NCI-H524 treated with DMSO at 0.1 percent for 48 hours (cell line): ENCODE measurements around the gene CDKN2B-AS1.
"Not testable (repeated sequence)": the region's sequence is repeated elsewhere in the genome, so short reads cannot be mapped to it uniquely, and the experiment has no call there.

Source experiments
- DNase-seq: peaks from one replicate; lab custom pipeline; 2025; lab: John Stamatoyannopoulos, UW

CDKN2B-AS1 gene

DNA sequence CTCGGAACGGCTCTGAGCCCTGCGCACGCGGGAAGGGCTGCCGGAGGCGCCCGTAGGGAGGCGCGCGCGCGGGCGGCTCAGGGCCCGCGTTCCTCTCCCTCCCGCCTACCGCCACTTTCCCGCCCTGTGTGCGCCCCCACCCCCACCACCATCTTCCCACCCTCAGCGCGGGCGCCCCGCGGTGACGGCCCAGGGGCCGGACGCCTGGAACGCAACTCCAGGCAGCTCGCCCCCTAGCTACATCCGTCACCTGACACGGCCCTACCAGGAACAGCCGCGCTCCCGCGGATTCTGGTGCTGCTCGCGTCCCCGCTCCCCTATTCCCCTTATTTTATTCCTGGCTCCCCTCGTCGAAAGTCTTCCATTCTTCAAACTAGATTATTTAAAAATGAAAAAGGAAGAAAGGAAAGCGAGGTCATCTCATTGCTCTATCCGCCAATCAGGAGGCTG lies at the start of gene CDKN2B-AS1:
TSS of gene CDKN2B-AS1 (plus strand) at position 236 of the 450 bp plus-strand sequence.
- DNase-seq, result peak; percentile 64

DNA sequence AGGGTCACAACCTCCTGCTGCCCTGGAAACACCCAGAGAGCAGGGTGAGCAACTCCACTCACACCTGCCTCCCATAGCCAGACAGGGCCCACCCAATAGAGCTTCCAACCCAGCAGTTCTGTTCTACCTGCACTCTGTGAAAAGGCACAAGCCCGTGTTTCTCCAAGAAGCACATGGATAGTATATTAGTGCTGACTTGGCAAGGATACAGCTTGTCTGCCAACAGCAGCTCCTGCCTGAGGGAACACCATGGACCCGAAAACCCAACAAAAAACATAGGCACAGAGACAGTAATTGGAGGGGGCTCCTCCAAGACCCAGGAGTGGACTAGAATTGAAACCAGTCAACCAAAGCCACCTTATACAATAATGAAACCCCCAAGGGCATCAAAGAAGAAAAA lies 49.0 kb upstream of the CDKN2B-AS1 start:
- DNase-seq, result no peak

DNA sequence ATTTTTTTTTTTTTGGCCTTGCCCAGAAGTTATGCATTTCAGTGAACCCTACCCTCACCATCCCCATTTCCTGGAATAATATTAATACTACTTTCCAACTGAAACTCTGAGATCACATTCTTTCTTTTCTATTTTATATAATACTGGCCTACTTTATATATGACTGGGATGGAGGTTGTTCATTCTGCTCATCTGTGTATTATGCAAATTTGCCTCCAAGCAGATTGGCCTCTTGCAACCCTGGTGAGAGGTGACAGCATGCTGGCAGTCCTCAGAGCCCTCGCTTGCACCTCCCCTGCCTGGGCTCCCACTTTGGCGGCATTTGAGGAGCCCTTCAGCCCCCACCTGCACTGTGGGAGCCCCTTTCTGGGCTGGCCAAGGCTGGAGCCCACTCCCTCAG lies 35.8 kb upstream of the CDKN2B-AS1 start:
- no peak for DNase-seq

DNA sequence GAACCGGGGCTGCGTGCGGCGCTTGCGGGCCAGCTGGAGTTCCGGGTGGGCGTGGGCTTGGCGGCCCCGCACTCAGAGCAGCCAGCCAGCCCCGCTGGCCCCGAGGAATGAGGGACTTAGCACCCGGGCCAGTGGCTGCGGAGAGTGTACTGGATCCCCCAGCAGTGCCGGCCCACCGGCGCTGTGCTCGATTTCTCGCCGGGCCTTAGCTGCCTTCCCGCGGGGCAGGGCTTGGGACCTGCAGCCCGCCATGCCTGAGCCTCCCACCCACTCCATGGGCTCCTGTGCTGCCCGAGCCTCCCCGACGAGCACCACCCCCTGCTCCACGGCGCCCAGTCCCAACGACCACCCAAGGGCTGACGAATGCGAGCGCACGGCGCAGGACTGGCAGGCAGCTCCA lies 35.3 kb upstream of the CDKN2B-AS1 start:
- DNase-seq, result not testable (repeated sequence)

DNA sequence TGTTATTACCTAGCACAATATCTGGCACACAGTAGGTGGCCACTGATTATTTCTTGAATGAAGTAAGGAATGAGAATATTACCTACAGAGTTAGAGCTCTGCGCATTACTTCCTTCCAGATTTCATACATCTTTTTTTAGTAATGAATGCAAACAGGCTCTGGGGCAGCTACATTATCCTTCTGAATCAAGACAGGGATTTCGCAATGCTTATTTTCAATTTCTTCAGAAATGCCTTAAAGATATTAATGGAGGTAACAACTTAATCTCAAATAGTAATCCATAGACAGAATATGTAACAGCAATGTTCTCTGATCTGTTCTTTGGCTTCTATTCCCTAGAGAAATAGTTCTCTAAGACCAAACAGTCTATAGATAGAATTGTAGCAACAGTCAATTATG lies 33.0 kb upstream of the CDKN2B-AS1 start:
- DNase-seq, result no peak

DNA sequence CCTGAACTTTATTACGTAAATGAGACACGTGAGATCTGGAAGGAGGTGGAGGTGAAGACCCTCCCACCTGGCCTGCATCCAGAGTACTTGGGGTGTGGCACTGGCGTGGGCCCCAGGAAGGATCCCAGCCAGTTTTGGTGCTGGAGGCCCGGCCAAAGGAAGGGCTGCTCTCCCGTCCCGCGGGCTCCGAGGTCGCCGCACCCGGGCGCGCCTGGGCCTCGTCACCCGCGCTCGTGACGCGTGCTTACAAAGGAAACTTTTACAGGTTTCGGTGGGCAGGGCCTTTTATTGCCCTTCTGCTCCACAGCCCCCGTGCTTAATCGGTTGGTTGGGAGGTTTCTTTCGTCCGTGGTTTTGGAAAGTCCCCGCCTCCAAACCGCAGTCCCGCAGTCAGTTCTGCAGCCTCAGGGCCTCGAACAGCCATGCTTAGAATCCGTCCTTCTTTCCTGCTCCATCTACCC lies 29.6 kb upstream of the CDKN2B-AS1 start:
- no peak for DNase-seq

DNA sequence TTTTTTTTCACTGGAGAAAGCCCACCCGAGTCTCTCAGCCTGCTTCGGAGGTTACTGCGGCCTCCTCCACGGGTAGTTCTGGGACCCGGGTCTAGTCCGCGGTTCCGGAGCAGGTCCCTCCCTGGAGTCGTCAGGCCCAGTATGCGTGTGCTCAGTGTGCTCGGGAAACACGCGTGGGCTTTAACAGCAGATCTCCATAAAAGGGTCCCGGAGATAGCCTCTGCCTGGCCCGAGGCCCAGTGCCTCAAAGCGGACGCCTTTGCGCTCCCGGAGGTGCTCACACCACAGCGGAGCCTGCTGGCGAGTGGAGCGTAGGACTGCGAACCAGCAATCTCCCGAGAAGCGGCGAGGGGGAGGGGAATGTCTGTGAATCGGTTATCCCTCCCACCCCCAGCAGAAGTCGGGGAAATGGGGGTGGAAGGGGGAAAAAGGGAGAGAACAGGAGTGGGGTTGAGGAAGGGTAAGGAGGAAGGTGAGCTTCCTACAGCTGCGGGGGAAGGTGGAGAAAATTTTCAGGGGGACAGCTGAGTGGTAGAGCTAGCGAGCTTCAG lies 29.1 kb upstream of the CDKN2B-AS1 start:
- DNase-seq, result no peak

DNA sequence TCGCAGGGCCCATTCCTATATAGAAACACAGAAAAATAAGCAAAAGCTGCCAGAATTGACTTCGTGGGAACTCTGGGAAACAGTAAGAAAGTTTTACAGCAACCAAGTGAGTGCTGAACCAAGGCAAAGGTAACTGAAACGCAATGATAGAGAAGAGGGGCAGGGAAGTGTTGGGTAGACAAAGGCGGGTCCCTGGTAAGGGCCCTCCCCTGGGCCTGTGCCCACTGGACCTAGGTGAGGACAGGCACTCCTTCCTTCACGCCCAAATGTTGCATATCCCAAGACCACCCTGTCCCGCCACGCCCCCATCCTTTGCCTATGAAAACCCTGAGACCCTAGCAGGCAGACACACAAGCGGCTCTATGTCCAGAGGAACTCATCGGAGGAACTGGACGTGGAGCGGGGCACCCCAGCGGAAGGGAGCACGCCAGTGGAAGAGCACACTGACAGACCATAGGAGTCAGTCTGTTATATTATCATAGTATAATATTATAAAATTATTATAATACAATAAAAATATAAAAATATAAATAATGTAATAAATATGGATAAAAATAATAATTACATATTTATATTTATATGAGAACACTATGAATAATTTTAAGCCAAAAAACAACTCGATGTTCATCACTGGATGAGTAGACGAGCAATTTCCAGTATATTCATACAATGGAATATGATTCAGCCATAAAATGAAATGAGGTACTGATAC lies 28.3 kb upstream of the CDKN2B-AS1 start:
- DNase-seq, result no peak

DNA sequence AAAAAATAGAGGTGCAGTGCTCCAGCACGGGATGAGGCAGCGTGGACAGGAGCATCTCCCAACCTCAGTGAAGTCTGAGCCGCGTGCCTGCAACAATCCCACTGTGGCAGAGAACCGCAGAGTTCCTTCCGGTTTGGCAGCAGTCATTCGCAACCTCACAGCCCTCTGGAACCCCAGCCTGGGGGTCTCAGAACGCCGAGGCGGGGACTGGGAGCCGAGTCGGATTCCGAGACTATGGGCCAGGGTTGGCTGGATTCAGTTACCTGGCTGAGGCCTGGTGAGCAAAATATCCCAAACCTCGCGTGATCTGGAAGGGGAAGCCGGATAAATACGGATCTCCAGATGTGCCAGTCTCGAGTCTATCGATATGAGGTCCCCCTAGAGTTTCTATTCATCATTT lies 27.4 kb upstream of the CDKN2B-AS1 start:
- DNase-seq, result no peak

DNA sequence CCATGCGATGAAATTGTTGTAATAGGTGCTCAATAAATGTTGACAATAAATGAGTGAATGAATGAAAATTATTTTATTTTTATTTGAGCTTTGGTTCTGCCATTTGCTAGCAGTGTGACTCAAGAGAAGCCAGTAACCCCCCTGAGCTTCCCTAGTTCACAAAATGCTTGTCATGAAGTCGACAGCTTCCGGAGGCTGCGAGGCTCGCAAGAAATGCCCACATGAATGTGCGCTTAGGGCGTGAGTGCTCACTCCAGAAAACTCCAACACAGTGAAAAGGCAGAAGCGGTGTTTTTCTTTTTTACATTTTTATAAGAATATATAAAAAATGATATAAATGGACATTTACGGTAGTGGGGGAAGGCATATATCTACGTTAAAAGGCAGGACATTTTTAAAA lies 26.9 kb upstream of the CDKN2B-AS1 start:
- no peak for DNase-seq

DNA sequence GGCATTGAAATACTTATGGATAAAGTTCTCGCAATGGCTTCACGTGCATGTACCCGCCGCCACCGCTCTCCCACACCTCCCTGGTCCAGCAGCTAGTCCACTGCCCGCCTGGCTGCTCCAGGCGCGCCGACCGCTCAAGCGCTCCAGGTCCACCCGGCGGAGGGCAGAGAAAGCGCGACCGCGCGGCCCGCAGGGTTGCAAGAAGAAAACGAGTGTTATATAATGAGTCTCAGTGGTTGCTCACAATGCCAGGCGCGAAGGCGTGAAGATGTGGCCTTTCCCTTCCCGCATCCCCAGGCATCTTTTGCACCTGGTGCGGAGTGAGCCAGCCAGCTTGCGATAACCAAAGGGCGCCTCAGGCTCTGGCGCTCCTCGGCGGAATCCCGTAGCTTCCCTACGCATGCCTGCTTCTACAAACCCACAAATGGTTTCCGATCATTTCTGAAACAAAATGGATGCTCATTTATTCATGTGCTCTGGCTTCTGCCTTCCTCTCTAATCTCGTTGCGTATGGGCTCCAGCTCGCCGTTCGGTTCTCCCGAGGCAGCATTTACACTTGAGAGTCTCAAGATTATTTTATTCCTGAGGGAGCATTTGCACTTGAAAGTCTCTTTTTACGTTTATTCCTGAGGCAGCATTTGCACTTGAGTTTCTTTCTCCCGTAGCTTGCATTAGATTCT lies 26.1 kb upstream of the CDKN2B-AS1 start:
- DNase-seq, result no peak

DNA sequence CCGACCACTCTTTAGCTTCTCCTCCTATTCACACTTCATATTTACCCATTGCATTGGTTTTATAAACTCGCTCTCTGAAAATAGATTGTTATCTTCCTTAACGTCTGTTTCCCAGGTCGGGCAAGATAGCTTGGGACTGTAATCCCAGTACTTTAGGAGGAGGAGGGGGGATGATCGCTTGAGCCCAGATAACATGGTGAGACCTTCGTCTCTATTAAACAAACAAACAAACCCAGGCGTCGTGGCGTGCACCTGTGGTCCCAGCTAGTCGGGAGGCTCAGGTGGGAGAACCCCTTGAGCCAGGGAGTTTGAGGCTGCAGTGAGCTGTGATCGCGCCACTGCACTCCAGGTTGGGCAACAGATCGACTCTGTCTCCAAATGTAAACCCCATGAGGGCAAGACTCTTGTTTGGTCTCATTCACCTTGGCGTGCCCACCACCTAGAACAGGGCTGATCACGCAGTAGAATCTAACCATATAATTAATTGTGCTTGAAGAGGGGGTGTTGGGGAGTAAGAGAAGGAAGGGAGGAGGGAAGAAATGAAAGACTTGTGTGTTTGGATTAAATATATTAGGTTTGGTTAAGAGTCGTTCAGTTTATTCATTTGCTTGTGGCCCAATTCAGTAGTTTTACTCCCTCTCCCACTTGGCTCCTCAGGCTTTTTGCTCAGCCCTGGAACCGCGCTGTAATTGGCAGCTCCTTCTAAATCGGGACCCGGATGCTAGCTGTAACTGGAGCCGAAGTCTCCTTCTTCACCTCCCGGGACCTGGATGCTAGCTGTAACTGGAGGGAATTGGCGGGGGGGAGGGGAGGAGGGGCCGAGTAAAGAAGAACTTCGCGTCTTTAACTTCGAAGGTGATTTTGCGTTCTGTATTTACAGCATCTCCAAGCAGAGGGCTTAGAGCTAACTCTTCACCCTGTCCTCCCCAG lies 25.3 kb upstream of the CDKN2B-AS1 start:
- no peak for DNase-seq

DNA sequence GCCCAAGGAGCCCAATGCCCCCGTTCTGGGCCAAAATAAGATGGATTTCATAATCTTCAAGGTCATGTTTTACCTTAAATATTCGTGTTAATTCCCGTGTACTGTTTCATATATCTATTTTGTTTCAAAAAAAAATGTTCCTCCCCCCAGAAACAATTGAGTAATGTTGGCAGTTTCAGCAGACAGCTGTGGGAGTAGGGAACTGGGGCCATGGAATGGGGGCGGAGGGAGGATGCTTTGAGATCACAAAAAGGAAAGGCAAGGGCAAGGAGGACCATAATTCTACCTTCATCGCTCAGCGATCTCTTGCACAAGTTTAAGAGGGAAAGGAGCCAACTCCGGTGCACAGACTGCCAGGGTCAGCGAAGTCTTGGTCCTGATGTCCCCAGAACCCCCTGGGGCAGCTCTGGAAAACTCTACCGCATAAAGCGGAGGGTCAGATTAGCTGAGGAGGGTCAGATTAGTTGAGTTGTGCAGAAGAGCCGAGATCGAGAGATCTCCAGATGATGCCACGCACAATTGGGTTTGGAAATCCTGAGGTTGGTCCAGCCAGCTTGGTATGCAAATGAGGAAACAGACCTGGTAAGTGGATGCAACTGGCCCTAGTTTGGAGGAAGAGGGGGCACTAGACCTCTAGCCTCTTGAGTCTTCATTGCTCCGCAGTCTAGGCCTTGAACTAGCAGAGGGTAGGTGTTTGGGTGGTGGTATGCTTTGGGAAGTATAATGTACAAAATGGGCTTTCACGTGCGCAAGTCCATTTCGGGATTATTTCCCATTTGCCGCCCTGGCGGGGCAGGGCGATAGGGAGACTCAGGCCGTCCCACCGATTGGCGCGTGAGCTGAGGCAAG lies 24.4 kb upstream of the CDKN2B-AS1 start:
- no peak for DNase-seq

DNA sequence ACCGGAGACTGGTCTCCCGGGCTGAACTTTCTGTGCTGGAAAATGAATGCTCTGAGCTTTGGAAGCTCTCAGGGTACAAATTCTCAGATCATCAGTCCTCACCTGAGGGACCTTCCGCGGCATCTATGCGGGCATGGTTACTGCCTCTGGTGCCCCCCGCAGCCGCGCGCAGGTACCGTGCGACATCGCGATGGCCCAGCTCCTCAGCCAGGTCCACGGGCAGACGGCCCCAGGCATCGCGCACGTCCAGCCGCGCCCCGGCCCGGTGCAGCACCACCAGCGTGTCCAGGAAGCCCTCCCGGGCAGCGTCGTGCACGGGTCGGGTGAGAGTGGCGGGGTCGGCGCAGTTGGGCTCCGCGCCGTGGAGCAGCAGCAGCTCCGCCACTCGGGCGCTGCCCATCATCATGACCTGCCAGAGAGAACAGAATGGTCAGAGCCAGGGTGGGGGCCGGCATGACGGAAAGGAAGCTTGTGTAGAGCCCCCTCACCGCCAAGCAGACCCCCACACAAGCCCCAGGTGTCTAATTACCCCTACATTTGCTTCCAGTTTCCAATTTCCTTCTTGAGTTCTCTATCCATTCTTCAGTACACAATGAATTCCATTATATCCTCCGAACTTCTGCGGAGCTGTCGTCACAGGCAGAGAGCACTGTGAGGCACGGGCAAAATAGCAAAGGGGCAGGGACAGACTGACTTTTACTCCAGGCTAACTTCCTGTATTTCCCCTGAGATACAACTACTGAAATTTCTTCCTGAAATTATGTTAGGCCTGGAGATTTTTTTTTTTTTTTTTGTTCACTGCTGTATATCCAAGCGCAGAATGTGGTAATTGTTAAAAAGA lies 23.6 kb upstream of the CDKN2B-AS1 start:
- DNase-seq, result no peak

DNA sequence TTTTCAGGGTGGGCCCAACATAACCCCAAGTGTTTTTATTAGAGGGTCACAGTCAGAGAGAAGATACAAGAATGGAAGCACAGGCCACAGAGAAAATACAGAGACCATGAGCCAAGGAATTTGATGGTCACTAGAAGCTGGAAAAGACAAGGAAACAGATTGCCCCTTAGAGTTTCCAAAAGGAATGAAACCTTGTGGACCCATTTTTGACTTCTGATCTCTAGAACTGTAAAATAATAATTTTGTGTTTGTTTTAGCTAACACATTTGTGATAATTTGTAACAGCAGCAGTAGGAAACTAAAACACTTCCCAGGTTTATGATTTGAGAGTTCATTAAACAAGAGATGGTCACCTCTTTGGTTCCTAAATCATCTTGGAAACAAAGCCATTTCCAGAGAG lies 22.2 kb upstream of the CDKN2B-AS1 start:
- no peak for DNase-seq

DNA sequence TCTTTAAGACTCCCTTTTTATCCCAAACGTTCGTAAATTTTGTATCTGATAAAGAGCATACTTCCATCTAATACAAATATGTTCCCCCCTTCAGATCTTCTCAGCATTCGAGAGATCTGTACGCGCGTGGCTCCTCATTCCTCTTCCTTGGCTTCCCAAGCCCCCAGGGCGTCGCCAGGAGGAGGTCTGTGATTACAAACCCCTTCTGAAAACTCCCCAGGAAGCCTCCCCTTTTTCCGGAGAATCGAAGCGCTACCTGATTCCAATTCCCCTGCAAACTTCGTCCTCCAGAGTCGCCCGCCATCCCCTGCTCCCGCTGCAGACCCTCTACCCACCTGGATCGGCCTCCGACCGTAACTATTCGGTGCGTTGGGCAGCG lies 20.3 kb upstream of the CDKN2B-AS1 start:
- DNase-seq, result no peak

DNA sequence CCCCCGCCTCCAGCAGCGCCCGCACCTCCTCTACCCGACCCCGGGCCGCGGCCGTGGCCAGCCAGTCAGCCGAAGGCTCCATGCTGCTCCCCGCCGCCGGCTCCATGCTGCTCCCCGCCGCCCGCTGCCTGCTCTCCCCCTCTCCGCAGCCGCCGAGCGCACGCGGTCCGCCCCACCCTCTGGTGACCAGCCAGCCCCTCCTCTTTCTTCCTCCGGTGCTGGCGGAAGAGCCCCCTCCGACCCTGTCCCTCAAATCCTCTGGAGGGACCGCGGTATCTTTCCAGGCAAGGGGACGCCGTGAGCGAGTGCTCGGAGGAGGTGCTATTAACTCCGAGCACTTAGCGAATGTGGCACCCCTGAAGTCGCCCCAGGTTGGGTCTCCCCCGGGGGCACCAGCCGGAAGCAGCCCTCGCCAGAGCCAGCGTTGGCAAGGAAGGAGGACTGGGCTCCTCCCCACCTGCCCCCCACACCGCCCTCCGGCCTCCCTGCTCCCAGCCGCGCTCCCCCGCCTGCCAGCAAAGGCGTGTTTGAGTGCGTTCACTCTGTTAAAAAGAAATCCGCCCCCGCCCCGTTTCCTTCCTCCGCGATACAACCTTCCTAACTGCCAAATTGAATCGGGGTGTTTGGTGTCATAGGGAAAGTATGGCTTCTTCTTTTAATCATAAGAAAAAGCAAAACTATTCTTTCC lies 19.7 kb upstream of the CDKN2B-AS1 start:
- peak; percentile 42 for DNase-seq

DNA sequence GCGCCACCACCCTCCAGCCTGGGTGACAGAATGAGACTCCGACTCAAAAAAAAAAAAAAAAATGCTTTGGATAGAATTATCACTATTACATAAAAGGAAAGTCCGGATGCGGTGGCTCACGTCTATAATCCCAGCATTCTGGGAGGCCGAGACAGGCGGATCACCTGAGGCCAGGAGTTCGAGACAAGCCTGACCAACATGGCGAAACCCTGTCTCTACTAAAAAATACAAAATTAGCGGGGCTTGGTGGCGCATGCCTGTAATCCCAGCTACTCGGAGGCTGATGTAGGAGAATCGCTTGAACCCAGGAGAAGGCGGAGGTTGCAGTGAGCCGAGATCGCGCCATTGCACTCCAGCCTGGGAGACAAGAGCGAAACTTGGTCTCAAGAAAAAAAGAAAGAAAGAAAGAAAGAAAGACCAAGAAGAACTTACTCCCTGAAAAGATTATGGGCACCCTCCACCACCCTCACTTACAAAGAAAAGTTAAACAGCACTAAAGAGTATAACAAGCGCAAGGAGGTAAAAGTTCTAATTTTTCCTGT lies 18.2 kb upstream of the CDKN2B-AS1 start:
- DNase-seq, result no peak

DNA sequence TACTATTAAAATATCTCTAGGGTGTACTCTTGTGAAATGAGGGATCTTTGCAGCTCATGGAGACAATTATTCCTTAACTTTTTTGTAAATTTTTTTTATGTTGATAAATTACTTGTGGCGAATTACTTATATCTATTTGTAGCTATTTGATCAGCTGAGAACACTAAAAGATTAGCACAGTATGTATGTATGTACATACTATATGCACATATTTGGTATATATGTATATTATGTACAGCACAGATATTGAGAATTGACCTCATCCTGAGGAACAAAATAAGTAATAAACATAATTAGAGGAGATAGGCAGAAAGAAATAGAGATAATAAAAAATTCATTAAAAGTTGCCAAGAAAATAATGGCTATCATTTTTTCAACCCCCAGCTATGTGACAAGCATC lies 12.2 kb upstream of the CDKN2B-AS1 start:
- no peak for DNase-seq
